Measurements from ENCODE around the gene HTR5A.

GRCh38 chr7:155057076-155057475 is 13.0 kb upstream of the HTR5A start:
- TF ChIP-seq ATF7 (IDR thresholded peaks at IDR 0.05; ENCODE audit: low read depth) (no peak), USF2 (IDR thresholded peaks at IDR 0.05; ENCODE audit: borderline replicate concordance, low read depth, low read length) (no peak), RCOR1 (conservative IDR thresholded peaks at IDR 0.05; ENCODE audit: low read depth, low read length) (no peak), PAX5 (IDR thresholded peaks at IDR 0.05; ENCODE audit: borderline replicate concordance, low read depth, low read length) (no peak), FOS (IDR thresholded peaks at IDR 0.05; ENCODE audit: borderline replicate concordance, extremely low read depth, insufficient read length) (no peak), EZH2 (IDR thresholded peaks at IDR 0.05; ENCODE audit: borderline replicate concordance, control insufficient read depth, low read depth, low read length) (no peak), TAF1 (IDR thresholded peaks at IDR 0.05; ENCODE audit: borderline replicate concordance, low read depth, low read length) (no peak), POLR2AphosphoS5 (IDR thresholded peaks at IDR 0.05; ENCODE audit: low read length) (no peak), POLR2A (IDR thresholded peaks at IDR 0.05; ENCODE audit: low read depth, low read length) (no peak)
- TF ChIP-seq, protein P1, sequence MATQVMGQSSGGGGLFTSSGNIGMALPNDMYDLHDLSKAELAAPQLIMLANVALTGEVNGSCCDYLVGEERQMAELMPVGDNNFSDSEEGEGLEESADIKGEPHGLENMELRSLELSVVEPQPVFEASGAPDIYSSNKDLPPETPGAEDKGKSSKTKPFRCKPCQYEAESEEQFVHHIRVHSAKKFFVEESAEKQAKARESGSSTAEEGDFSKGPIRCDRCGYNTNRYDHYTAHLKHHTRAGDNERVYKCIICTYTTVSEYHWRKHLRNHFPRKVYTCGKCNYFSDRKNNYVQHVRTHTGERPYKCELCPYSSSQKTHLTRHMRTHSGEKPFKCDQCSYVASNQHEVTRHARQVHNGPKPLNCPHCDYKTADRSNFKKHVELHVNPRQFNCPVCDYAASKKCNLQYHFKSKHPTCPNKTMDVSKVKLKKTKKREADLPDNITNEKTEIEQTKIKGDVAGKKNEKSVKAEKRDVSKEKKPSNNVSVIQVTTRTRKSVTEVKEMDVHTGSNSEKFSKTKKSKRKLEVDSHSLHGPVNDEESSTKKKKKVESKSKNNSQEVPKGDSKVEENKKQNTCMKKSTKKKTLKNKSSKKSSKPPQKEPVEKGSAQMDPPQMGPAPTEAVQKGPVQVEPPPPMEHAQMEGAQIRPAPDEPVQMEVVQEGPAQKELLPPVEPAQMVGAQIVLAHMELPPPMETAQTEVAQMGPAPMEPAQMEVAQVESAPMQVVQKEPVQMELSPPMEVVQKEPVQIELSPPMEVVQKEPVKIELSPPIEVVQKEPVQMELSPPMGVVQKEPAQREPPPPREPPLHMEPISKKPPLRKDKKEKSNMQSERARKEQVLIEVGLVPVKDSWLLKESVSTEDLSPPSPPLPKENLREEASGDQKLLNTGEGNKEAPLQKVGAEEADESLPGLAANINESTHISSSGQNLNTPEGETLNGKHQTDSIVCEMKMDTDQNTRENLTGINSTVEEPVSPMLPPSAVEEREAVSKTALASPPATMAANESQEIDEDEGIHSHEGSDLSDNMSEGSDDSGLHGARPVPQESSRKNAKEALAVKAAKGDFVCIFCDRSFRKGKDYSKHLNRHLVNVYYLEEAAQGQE (IDR thresholded peaks at IDR 0.05; ENCODE audit: low read depth, low read length) = no peak
- TF ChIP-seq, protein P2, sequence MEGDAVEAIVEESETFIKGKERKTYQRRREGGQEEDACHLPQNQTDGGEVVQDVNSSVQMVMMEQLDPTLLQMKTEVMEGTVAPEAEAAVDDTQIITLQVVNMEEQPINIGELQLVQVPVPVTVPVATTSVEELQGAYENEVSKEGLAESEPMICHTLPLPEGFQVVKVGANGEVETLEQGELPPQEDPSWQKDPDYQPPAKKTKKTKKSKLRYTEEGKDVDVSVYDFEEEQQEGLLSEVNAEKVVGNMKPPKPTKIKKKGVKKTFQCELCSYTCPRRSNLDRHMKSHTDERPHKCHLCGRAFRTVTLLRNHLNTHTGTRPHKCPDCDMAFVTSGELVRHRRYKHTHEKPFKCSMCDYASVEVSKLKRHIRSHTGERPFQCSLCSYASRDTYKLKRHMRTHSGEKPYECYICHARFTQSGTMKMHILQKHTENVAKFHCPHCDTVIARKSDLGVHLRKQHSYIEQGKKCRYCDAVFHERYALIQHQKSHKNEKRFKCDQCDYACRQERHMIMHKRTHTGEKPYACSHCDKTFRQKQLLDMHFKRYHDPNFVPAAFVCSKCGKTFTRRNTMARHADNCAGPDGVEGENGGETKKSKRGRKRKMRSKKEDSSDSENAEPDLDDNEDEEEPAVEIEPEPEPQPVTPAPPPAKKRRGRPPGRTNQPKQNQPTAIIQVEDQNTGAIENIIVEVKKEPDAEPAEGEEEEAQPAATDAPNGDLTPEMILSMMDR (IDR thresholded peaks at IDR 0.05 in 2 of 3, conservative IDR thresholded peaks at IDR 0.05 in 1 of 3; ENCODE audit: control insufficient read depth in 2 of 3, extremely low read depth in 1 of 3, insufficient read depth in 1 of 3, low read depth in 3 of 3, low read length in 3 of 3) = no peak

Data from GM12878 (cell line).